ENCODE data around the gene KCNQ5.
A peak's percentile ranks its signal among the peaks of the same experiment; 100 is the strongest.

The KCNQ5 gene

DNA sequence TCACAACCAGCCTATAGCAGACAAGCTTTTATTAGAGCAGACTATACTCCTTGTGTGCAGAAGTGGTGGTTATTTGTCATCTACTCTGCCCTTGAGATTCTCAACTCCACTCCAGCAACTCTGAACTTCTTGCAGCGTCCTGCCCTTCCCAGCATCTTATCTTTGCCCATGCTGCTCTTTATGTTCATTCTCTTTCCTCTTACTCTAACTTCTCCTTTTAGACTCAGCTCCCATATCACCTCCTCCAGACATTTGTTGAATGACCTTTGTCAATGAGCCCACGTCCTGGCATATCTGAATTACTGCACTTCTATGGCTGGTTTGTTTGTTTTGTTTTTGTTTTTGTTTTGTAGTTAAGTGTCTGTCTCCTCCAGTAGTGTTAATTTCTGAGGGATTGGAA, 81.2 kb downstream of the KCNQ5 start:
- peaks cover 7% of the 10 kb centered on the region for H3K4me1 Mint-ChIP-seq
- H3K4me3 Mint-ChIP-seq, result no peak overlapping the region
- peak overlapping the region; percentile 5 for H3K27ac Mint-ChIP-seq (ENCODE audit: low read depth)
- ATAC-seq (replicated peaks; ENCODE audit: extremely low read depth, poor library complexity, severe bottlenecking) (no peak), DNase-seq (ENCODE audit: low spot score in 2 of 2) (no peak)
- H3K27me3 Mint-ChIP-seq, result no peaks in the 10 kb centered on the region
- H3K9me3 Mint-ChIP-seq, result no peaks in the 10 kb centered on the region
- no peaks in the 10 kb centered on the region for H3K36me3 Mint-ChIP-seq (ENCODE audit: insufficient read depth)

DNA sequence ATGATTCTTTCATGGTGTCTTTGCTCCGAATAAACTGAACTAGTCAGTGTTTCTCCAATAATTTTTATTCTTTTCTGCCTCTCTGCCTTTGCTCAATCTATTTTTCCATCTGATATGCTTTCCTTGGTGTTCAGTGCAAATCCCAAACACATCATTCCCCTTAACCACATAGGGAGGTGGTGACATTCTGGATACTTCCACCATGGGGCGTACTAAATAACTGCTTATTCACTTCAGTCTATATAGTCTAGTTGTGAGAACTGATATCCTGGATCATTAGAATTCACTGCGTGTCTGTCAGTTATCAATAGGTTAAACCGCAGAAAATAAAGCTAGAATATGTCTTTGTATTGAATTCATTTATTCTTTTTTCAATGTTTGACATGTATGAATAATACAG, 83.1 kb downstream of the KCNQ5 start:
- DNase-seq (ENCODE audit: low spot score in 2 of 2) (no peak), ATAC-seq (replicated peaks; ENCODE audit: extremely low read depth, poor library complexity, severe bottlenecking) (no peak)
- H3K4me3 Mint-ChIP-seq, result no peak overlapping the region
- peaks cover 5% of the 10 kb centered on the region for H3K9me3 Mint-ChIP-seq
- no peak overlapping the region for H3K27ac Mint-ChIP-seq (ENCODE audit: low read depth)
- H3K27me3 Mint-ChIP-seq, result no peaks in the 10 kb centered on the region
- peaks cover 7% of the 10 kb centered on the region for H3K4me1 Mint-ChIP-seq
- no peaks in the 10 kb centered on the region for H3K36me3 Mint-ChIP-seq (ENCODE audit: insufficient read depth)

DNA sequence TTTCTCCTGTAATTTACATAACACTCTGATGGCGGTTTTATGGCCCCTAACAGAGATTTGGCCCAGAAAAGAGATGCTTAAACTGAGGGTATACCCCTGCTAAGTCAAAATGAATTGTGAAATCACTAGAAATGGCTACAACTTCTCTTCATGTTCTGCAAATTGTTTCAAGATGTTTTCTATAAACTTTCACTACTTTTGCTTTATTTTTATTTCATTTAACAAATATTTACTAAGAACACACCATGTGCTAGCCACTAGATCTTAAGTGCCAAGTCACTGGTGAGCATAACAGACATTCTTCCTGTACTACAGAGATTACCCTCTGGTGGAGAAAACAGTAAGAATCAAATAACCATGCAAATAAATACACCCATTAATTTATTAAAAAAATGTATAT, 87.6 kb downstream of the KCNQ5 start:
- H3K9me3 Mint-ChIP-seq, result peaks cover 6% of the 10 kb centered on the region
- ATAC-seq (replicated peaks; ENCODE audit: extremely low read depth, poor library complexity, severe bottlenecking) (no peak), DNase-seq (ENCODE audit: low spot score in 2 of 2) (no peak)
- no peak overlapping the region for H3K27ac Mint-ChIP-seq (ENCODE audit: low read depth)
- H3K4me3 Mint-ChIP-seq, result no peak overlapping the region
- H3K4me1 Mint-ChIP-seq, result no peaks in the 10 kb centered on the region
- no peaks in the 10 kb centered on the region for H3K27me3 Mint-ChIP-seq
- H3K36me3 Mint-ChIP-seq (ENCODE audit: insufficient read depth), result no peaks in the 10 kb centered on the region

DNA sequence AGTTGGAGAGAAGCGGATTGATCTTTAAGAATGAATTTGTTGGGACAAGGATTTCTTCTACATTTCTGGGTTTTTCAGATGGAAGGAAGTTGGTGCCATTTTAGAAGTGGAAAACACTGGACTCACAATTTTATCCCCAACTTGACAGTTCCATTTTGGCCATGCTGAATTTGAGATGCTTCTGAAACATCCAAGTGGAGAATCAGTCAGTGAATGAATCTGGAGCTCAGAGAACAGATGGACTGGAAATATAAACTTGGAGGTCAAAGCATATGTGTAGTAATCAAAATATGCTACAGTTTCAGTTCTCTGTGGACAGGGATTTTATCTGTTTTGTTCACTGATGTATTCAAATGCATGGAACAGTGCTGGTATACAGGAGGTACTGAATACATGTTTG, 89.9 kb downstream of the KCNQ5 start:
- ATAC-seq (replicated peaks; ENCODE audit: extremely low read depth, poor library complexity, severe bottlenecking), result no peak
- no peak for DNase-seq (ENCODE audit: low spot score in 2 of 2)
- Mint-ChIP-seq H3K4me3 (no peak overlapping the region), H3K9me3 (peaks cover 6% of the 10 kb centered on the region), H3K36me3 (ENCODE audit: insufficient read depth) (no peaks in the 10 kb centered on the region), H3K4me1 (no peaks in the 10 kb centered on the region), H3K27ac (ENCODE audit: low read depth) (no peak overlapping the region), H3K27me3 (no peaks in the 10 kb centered on the region)

DNA sequence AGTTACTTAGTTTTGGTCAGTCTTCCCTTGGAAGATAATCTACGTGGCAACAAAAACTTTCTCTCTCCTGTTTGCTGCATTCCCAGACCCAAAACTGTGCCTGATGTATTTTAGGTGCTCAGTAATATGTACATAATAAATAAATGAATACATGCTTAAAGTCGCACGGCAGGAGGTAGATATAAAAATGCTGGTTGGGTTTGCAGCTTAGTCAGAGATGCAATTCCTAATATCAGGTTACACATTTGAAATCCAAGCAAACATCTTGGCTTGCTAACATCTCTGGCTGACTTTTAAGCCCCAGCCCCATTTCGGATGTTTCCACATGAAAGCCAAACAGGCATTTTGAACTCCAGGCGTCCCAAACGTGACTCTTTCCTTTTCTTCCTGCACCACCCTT, 91.0 kb downstream of the KCNQ5 start:
- no peak overlapping the region for H3K4me3 Mint-ChIP-seq
- no peak overlapping the region for H3K27ac Mint-ChIP-seq (ENCODE audit: low read depth)
- no peaks in the 10 kb centered on the region for H3K36me3 Mint-ChIP-seq (ENCODE audit: insufficient read depth)

DNA sequence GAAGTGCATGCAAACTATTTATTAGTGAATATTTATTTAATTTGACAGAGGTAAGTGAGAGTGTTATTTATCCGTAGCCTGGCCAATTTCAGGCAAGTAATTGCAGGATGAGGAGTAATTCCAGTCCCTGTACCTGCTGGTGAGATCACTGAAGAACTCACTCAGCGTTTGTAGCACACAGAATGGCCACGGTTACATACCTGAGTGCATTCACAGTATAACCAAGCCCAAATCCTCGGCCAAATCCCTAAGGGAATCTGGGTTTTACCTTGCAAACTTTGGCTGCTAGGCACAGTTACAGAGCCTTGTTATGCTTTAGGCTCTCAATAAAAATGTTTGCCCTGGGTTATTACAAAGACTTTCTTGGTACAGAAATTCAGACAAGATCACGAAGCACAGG, 93.3 kb downstream of the KCNQ5 start:
- no peak overlapping the region for H3K4me3 Mint-ChIP-seq
- H3K27me3 Mint-ChIP-seq, result no peaks in the 10 kb centered on the region

More for the DNA sequence above, 91.0 kb downstream of the KCNQ5 start:
- H3K9me3 Mint-ChIP-seq, result peaks cover 6% of the 10 kb centered on the region
- no peaks in the 10 kb centered on the region for H3K27me3 Mint-ChIP-seq
- DNase-seq (ENCODE audit: low spot score in 2 of 2) (no peak), ATAC-seq (replicated peaks; ENCODE audit: extremely low read depth, poor library complexity, severe bottlenecking) (no peak)
- H3K4me1 Mint-ChIP-seq, result no peaks in the 10 kb centered on the region

DNA sequence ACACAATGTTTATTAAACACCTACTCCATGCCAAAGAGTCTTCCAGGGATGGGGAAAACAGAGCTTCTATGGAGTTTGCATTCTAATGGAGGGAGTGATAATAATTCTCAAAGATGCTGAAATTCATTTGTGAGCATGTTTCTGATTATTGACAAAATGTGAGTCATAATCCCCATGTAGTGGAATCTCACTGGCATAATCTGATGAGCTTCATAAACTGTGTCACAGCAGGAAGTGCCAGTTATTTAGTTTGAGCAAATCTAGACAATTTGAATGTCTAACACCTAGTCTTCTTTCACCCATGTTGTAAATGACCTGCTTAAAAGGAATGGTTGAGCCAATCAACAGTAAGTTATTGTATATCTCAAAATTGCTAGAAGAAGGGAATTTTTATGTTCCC, 95.1 kb downstream of the KCNQ5 start:
- peaks cover 2% of the 10 kb centered on the region for H3K36me3 Mint-ChIP-seq (ENCODE audit: insufficient read depth)
- no peaks in the 10 kb centered on the region for H3K27me3 Mint-ChIP-seq
- no peak overlapping the region for H3K27ac Mint-ChIP-seq (ENCODE audit: low read depth)
- no peaks in the 10 kb centered on the region for H3K9me3 Mint-ChIP-seq
- H3K4me1 Mint-ChIP-seq, result peaks cover 5% of the 10 kb centered on the region
- H3K4me3 Mint-ChIP-seq, result no peak overlapping the region
- DNase-seq (ENCODE audit: low spot score in 2 of 2) (no peak), ATAC-seq (replicated peaks; ENCODE audit: extremely low read depth, poor library complexity, severe bottlenecking) (no peak)

More for the DNA sequence above, 93.3 kb downstream of the KCNQ5 start:
- H3K4me1 Mint-ChIP-seq, result peaks cover 5% of the 10 kb centered on the region
- no peak overlapping the region for H3K27ac Mint-ChIP-seq (ENCODE audit: low read depth)
- H3K36me3 Mint-ChIP-seq (ENCODE audit: insufficient read depth), result peaks cover 2% of the 10 kb centered on the region
- H3K9me3 Mint-ChIP-seq, result no peaks in the 10 kb centered on the region
- no peak for DNase-seq (ENCODE audit: low spot score in 2 of 2)
- ATAC-seq (replicated peaks; ENCODE audit: extremely low read depth, poor library complexity, severe bottlenecking), result no peak

DNA sequence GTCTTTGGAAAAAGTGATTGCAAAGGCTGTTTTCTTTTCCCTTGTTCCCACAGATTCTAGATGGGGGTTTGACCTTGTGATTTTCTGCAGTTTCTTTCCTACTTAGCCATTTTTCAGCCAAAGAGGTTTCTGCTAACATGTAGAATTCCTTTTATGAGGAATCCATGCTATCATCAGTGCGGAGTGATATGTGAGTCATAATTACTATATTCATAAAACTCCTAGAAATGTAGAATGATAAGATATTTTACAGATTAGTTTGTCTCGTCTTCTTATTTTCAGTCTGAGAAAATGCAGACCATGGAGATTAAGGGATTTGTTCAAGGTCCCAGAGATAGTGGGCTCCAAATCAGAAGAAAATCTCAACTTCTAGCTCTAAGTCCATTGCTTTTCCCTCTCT, 98.6 kb downstream of the KCNQ5 start:
- H3K9me3 Mint-ChIP-seq, result no peaks in the 10 kb centered on the region
- DNase-seq (ENCODE audit: low spot score in 2 of 2) (no peak), ATAC-seq (replicated peaks; ENCODE audit: extremely low read depth, poor library complexity, severe bottlenecking) (no peak)
- no peak overlapping the region for H3K4me3 Mint-ChIP-seq
- no peak overlapping the region for H3K27ac Mint-ChIP-seq (ENCODE audit: low read depth)
- no peaks in the 10 kb centered on the region for H3K27me3 Mint-ChIP-seq
- H3K4me1 Mint-ChIP-seq, result peaks cover 5% of the 10 kb centered on the region
- H3K36me3 Mint-ChIP-seq (ENCODE audit: insufficient read depth), result peaks cover 2% of the 10 kb centered on the region

DNA sequence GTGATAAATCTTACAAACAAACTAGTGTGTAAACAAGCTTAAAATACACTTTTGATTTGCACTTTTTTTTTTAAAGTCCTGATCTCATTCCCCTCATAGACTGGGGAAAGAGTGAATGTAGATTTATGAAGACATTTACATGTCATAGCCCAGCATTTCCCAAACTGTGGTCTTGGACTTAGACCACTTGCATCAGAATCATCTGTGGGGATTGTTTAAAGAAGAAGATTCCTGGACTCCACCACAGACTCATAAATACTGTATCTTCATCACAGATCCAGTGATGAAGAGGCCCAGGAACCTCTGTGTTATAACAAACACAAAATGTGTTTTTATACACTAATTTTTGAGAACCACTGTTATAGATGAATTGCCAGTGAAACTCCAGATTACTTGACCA, 99.5 kb downstream of the KCNQ5 start:
- Mint-ChIP-seq H3K4me1 (peaks cover 5% of the 10 kb centered on the region), H3K9me3 (no peaks in the 10 kb centered on the region), H3K4me3 (no peak overlapping the region), H3K27ac (ENCODE audit: low read depth) (no peak overlapping the region), H3K27me3 (no peaks in the 10 kb centered on the region), H3K36me3 (ENCODE audit: insufficient read depth) (peaks cover 2% of the 10 kb centered on the region)
- DNase-seq (ENCODE audit: low spot score in 2 of 2) (no peak), ATAC-seq (replicated peaks; ENCODE audit: extremely low read depth, poor library complexity, severe bottlenecking) (no peak)

DNA sequence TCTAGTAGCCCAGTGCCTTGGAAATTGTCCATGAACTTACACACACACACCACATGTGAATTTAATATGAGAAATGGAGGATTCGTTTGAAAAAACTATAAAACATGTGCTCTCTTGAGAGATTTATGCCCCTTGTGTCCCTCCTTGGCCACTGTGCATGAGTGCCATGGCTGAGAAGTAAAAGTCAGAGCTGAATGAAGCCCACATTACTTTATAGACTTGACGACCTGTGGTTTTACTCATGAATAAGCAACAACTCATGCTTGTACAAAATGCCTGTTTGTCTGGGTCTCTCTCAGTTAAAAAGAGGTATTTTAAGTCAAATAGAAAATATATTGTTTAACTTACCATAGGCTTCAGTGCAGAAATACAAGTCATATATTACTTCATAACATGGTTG, 102.7 kb downstream of the KCNQ5 start:
- H3K36me3 Mint-ChIP-seq (ENCODE audit: insufficient read depth), result peaks cover 2% of the 10 kb centered on the region

DNA sequence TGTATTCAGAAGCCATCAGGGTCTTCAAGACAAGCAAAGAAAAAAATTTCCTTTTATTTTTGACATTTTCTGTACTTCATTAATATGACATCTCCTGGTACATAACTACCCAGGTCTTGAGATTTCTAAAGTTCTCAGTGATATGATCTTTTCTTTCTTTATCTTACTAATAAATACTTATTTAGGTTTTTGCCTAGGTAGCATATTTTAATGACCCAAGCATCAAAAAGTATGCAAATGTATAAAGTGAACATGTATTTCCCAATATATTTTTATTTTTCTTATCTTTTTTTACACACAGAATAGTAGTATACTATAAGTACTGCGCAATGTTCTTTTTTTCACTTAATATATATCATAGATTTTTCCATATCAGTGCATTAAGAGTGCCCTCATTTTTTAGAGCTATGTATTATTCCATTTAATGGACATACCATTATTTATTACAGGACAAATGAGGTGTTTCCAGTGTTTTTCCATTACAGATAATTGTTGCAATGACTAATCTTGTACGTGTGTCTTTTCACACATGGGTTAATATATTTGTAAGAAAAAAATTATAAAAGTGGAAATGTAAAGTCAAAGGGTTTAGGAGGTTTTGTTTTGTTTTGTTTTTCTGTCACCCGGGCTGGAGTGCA, 107.0 kb downstream of the KCNQ5 start:
- Mint-ChIP-seq H3K36me3 (ENCODE audit: insufficient read depth) (no peaks in the 10 kb centered on the region), H3K27ac (ENCODE audit: low read depth) (no peak overlapping the region)

More for the DNA sequence above, 102.7 kb downstream of the KCNQ5 start:
- no peaks in the 10 kb centered on the region for H3K27me3 Mint-ChIP-seq
- no peak overlapping the region for H3K27ac Mint-ChIP-seq (ENCODE audit: low read depth)
- no peak for ATAC-seq (replicated peaks; ENCODE audit: extremely low read depth, poor library complexity, severe bottlenecking)
- no peak overlapping the region for H3K4me3 Mint-ChIP-seq
- H3K9me3 Mint-ChIP-seq, result no peaks in the 10 kb centered on the region
- no peak for DNase-seq (ENCODE audit: low spot score in 2 of 2)
- peaks cover 4% of the 10 kb centered on the region for H3K4me1 Mint-ChIP-seq

DNA sequence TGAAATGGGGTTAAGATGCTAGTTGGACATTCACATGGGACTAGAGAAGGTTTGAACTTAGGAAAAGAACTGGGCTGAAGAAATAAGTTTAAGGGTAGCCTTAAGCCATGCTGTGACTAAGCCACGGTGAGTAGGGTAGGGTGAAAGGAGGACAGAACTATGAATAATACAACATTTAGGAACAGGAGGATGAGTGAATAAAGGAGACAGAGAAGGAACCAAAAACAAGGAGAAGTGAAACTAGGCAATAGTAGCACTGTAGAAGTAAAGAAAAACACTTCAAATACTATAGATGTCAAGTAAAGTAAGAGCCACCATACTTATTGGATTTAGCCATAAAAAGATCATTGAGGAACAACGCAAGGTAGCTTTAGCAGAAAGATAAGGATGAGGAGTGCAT, 111.2 kb downstream of the KCNQ5 start:
- H3K4me1 Mint-ChIP-seq, result no peaks in the 10 kb centered on the region
- H3K27ac Mint-ChIP-seq (ENCODE audit: low read depth), result no peak overlapping the region
- no peaks in the 10 kb centered on the region for H3K27me3 Mint-ChIP-seq
- ATAC-seq (replicated peaks; ENCODE audit: extremely low read depth, poor library complexity, severe bottlenecking) (no peak), DNase-seq (ENCODE audit: low spot score in 2 of 2) (no peak)
- no peaks in the 10 kb centered on the region for H3K36me3 Mint-ChIP-seq (ENCODE audit: insufficient read depth)
- H3K9me3 Mint-ChIP-seq, result no peaks in the 10 kb centered on the region
- H3K4me3 Mint-ChIP-seq, result no peak overlapping the region

More for the DNA sequence above, 107.0 kb downstream of the KCNQ5 start:
- no peaks in the 10 kb centered on the region for H3K4me1 Mint-ChIP-seq
- no peaks in the 10 kb centered on the region for H3K9me3 Mint-ChIP-seq
- DNase-seq (ENCODE audit: low spot score in 2 of 2), result no peak
- no peaks in the 10 kb centered on the region for H3K27me3 Mint-ChIP-seq
- H3K4me3 Mint-ChIP-seq, result no peak overlapping the region
- no peak for ATAC-seq (replicated peaks; ENCODE audit: extremely low read depth, poor library complexity, severe bottlenecking)

DNA sequence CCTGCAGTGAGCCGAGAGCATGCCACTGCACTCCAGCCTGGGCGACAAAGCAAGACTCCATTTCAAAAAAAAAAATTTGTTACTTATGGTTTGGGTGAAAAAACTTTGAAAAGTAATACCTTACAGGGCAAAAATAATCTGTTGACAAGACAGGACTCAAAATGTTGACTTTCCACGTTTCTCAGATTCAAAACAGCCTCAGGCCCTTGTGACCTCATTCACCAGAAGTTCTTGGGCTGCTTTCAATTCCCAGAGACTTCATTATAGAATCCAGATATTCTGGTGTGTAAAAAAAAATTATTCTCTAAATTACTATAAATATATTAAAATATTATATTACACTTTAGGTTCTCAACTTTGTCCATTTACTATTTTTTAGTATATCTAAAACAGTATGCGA, 116.2 kb downstream of the KCNQ5 start:
- Mint-ChIP-seq H3K4me1 (peaks cover 29% of the 10 kb centered on the region), H3K4me3 (no peak overlapping the region), H3K9me3 (no peaks in the 10 kb centered on the region), H3K27ac (ENCODE audit: low read depth) (no peak overlapping the region), H3K27me3 (no peaks in the 10 kb centered on the region), H3K36me3 (ENCODE audit: insufficient read depth) (no peaks in the 10 kb centered on the region)
- no peak for DNase-seq (ENCODE audit: low spot score in 2 of 2)
- no peak for ATAC-seq (replicated peaks; ENCODE audit: extremely low read depth, poor library complexity, severe bottlenecking)
